HG02840 (cell line): ENCODE data around the gene UGGT2.
"Not testable (repeated sequence)": the region's sequence is repeated elsewhere in the genome, so short reads cannot be mapped to it uniquely, and the experiment has no call there.

Experiments used
- ATAC-seq: cut with Tn5 transposase; IDR thresholded peaks from one replicate; pipeline ENCODE4 v1.9.1; 2021; ENCODE audit warnings: mild to moderate bottlenecking, moderate library complexity, moderate number of reproducible peaks; ENCODE audit not compliant: unreplicated experiment, low FRiP score

The UGGT2 gene

DNA sequence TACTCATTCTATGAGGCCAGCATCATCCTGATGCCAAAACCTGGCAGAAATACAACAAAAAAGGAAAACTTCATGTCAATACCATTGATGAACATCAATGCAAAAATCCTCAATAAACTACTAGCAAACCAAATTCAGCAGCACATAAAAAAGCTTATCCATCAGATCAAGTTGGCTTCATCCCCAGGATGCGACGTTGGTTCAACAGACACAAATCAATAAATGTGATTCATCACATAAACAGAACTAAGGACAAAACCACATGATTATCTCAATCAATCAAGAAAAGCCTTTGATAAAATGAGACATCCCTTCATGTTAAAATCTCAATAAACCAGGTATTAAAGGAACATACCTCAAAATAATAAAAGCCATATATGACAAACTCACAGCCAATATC lies 134.3 kb downstream of the UGGT2 start:
- ATAC-seq, result no peak

DNA sequence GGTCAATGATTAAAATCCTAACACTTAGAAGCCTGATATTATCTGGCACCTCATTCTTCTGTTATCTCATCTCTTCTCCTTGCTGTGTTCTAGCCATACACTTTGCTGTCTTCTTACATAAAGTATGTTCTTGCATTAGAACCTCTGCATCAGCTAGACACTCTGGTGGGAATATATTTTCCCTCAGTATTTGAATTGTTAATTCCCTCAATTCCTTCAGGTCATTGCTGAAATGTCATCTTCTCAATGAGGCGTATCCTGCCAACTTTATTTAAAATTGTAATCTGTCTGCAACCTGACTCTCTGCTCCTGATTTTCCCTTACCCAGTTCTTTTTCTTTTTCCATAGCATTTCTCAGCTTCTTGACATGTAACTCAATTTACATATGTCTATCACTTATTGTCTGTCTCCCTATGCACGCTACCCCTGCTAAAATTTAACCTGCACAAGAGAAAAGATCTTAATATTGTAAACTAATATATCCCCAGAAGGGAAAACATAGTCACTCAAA lies 138.2 kb downstream of the UGGT2 start:
- no peak for ATAC-seq

DNA sequence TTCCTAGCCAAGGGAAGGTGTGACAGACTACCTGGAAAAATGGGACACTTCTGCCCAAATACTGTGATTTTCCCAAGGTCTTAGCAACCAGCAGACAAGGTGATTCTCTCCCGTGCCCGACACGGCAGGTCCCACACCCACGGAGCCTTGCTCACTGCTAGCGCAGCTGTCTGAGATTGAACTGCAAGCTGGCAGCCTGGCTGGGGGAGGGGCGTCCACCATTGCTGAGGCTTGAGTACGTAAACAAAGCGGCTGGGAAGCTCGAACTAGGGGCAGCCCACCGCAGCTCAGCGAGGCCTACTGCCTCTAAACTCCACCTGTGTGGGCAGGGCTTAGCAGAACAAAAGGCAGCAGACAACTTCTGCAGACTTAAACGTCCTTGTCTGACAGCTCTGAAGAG lies 146.2 kb downstream of the UGGT2 start:
- ATAC-seq, result no peak

DNA sequence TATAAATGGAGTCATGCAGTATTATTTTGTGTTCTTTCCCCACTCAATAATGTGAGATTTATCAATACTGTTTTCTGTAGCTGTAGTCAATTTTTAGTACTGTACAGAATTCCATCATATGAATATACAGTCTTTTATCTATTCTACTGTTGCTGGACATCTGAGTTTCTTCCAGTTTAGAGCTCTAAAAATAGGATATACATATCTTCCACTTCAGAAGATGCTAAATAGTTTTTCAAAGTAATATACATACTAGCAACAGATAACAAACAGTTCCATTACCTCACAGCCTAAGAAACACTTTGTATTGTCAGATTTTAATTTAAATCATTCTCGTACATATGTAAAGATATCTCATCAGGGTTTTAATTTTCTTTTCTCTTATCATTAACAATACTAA lies 149.6 kb downstream of the UGGT2 start:
- ATAC-seq, result no peak

DNA sequence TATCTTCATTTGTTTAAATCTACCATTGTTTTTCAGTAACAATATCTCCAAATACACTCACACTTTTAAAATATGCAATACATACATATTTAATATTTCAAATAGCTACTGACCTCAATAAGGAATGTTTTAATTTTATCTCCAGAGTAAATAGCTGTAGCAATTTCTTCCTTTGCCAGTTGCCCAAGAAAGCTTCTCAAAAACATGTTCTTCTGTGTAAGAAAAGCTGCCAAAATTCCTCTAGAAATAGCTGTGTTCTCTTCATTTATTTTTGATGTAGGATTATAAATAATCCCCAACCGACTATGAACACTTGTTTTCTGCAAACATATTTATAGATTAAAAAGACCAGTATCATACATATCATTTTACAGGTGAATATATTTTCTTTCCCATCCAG lies 150.5 kb downstream of the UGGT2 start:
- ATAC-seq, result no peak

DNA sequence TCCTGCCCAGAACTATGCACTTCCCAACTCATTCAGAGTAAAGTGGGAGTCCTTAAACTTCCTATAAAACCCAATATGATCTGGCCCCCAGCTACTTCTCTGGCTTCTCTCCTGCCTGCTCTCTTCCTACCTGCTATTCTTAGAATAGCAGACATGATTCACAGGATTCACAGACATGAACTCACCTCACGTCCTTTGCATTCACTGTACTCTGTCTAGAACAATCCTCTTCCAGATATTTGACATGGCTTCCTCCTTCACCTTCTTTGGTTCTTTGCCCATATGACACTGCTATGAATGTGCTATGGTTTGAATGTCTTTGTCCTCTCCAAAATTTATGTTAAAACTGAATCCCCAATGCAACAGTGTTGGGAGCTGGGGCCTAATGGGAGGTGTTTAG lies 154.9 kb downstream of the UGGT2 start:
- no peak for ATAC-seq

DNA sequence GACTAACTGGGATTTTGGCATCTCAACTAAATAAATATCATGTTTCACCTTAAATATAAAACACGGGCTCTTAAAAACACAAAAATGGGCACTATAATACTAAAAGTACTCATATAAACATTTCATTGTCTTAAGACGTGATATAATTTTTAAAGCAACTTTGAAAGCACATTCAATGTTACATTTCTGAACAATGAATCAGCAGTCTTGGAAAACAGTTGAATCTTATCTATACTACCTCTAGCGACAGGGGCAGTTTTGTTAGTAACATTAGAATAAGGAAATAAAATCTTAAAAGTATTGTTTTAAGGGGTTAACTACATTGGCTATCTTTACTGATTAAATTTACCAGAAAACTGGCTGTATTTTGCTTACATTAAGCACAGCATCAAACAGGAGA lies 156.9 kb downstream of the UGGT2 start:
- ATAC-seq, result no peak

DNA sequence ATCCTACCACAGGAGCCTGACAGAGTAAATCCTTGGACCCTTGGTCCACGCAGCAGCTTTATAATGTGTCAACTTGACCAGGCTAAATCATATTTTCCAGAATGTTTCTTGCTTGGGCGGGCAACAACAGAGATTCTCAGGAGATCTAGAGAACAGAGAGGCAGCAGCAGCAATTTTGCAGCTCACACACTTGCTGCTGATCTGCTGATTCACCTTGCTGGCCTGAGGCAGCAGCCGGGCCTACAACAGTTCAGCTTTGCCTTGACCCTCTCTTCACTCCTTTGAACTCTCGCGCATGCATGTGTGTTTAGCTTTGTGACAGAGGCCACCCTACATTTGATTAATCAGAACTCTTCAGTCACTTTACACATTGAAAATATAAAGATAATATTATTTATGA lies 159.3 kb downstream of the UGGT2 start:
- ATAC-seq, result no peak

DNA sequence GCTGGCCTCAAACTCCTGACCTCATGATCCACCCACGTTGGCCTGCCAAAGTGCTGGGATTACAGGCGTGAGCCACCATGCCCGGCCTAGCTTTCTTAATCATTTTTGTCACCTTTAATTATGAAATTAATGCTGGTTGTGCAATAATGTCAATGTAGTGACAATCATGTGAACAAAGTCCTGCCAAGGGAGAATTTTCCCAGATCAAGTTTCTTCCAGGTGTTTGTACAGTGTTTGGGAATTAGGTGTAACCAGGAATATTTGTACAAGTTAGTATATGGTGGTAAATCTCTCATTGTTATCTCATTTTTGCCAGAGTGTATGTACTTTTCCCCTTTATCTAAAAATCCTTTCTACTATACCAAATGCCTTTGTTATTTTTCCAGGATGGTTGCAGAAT lies 171.1 kb downstream of the UGGT2 start:
- no peak for ATAC-seq

DNA sequence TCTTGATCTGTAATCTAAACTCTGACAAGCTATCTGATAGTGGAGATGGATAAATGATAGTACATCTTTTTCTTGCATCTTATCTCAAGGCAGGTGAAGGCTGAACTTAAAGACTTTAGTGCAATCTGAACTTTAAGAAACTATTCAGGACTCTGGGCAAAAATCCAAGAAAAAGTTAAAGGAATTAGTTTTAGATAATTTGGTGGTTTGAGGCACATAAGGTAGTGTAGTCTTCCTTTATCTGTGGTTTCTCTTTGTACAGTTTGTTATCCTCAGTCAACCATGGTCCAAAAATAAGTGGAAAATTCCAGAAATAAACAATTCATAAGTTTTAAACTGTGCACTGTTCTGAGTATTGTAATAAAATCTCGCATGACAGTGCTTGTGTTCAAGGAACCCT lies 172.9 kb downstream of the UGGT2 start:
- ATAC-seq, result no peak

DNA sequence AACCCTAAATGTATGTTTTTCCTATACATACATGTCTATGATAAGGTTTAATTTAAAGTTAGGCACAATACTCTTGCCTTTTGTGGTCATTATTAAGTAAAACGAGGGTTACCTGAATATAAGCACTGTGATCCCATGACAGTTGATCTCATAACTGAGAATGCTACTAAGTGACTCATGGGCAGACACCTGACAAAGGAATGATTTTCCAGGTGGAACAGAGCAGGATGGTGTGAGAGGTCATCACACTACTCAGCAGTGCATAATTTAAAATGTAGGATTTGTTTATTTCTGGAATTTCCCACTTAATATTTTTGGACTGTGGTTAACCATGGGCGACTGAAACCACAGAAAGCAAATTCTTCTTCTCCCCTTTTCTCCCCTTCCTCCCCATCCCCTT lies 178.9 kb downstream of the UGGT2 start:
- no peak for ATAC-seq

DNA sequence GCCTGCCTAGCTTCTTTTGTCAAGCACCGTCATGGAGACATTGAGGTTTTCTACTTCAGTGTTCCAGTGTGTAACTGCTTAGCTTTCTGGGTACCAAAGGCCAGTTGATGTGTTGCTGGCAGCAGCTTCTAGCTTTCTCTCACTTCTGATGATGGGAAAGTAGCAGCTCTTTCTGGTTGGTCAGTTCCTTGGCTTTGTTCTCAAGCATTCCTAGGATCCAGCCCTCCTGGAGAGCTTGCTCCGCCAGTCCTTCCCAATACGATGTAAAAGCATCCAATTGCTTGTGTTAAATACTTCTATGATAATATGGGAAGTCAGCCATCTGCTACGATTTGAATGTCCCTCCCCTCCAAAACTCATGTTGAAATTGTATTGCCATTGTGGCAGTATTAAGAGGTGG lies 182.8 kb downstream of the UGGT2 start:
- no peak for ATAC-seq

DNA sequence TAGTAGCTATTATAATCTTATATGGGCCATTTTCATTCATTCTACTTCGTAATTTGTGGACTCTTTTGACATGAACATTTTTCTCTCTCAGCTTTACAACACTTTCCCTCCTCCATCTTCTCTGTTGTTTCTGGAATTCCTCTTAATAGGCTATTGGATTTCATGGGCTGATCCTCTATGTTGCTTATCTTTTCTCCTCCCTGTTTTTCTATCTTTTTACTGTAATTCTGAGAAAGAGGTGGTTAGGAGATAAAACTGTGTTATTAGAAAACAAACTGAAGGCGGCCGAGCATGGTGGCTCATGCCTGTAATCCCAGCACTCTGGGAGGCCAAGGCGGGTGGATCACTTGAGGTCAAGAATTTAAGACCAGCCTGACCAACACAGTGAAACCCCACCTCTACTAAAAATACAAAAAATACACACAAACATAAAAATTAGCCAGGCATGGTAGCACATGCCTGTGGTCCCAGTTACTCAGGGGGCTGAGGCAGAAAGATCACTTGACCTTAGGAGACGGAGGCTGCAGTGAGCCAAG lies 188.1 kb downstream of the UGGT2 start:
- ATAC-seq, result no peak

DNA sequence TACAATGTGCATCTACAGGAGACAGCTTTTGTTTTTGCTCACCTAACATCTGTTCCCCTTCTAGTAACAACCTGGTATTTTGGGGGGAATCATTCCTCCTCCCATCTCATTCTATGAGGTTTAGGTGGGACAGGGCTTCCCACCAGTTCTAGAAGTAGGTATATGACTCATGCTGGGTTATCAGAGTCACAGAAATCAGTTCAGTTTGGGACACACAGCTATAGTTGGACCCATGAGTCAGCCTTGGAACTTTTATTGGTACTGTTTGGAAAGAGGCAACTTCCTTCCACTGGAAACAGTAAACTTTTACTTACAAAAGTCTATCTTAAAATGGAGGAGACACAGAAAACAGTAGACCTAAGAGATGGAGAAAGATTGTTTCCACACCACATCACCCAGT lies 190.8 kb downstream of the UGGT2 start:
- ATAC-seq, result no peak

DNA sequence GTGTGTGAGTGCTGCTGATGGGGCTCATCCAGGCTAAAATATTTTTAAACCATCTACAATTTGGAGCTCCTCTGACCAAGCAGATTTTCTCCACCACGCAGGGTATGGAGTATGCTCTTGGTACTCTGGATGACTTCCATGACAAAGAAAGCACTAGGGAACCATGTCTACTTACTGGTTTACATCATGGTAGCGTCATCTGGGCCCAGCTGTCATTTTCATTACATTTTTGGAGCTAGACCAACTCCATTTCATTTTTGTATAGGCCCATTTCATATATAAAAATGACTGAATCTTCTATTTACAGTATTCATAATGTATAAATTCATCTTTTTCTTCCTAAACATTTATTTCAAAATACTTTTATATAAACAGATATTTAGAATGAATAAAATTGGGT lies 191.9 kb downstream of the UGGT2 start:
- ATAC-seq, result no peak

DNA sequence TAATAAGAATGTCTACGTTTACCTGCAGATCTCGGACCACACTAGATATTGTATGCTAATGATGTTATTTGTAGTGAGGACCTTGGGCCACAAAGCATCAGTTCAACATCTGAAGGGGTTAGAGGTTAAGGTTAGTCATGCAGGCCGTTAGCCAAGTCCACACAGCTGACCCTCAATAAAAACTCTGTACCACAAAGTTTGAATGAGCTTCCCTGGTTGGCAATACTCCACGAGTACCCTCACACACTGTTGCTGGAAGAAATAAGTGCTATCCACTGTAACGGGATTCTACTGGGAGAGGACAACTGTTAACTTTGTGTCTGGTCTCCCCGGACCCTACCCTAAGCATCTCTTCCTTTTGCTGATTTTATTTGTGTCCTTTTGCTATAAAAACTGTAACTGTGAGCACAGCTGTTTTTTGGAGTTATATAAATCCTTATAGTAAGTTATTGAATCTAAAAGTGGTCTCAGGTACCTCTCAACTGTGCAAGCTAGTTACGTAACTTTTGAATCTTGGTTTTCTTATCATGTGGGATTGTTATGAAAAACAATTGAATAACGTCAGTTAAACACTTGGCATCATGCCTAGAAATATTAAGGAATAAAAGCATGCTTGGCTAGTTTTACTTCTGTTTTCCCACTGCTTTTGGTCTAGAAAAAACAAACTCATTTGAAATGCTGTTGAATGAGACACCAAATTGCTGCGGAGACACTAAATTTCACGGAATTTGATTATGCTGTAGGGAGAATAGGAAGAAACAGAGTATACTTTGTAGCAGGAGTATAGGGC lies 194.7 kb downstream of the UGGT2 start:
- no peak for ATAC-seq

DNA sequence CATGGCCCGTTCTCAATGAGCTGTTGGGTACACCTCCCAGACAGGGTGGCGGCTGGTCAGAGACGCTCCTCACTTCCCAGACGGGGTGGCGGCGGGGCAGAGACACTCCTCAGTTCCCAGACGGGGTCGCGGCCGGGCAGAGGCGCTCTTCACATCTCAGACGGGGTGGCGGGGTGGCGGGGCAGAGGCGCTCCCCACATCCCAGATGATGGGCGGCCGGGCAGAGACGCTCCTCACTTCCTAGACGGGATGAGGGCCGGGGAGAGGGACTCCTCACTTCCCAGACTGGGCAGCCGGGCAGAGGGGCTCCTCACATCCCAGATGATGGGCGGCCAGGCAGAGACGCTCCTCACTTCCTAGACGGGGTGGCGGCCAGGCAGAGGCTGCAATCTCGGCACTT lies 207.5 kb downstream of the UGGT2 start:
- not testable (repeated sequence) for ATAC-seq

DNA sequence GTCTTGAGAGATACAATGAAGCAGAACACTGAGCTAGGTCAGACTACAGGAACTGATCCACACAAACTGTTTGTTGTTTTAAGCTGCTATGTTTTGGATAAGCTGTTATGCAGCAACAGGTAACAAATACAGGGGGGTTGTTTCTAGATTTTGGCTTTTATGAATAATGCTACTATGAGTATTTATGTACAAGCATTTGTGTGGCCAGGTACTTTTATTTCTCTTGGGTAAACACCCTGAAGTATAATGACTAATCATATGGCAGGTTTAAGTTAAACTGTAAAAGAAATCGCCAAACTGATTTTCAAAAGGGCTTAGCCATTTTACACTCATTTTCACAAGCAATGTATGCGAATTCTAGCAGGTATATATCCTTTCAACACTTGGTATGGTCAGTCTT lies 210.3 kb downstream of the UGGT2 start:
- ATAC-seq, result no peak

DNA sequence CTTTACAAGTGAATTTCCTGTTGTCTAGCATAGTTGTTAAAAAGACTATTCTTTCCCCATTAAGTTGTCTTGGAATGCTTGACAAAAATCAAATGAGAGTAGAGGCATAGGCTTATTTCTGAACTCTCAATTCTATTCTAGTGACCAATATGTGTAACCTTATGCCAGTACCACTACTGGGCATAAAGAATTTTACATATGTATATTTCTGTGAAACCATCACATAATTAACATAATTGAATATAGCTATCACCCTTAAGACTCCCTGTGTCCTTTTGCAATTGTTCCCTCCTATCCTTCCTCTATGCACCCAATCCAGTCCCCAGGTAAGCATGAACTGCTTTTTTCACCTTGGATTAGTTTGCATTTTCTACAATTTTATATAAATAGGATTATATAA lies 211.3 kb downstream of the UGGT2 start:
- ATAC-seq, result no peak

DNA sequence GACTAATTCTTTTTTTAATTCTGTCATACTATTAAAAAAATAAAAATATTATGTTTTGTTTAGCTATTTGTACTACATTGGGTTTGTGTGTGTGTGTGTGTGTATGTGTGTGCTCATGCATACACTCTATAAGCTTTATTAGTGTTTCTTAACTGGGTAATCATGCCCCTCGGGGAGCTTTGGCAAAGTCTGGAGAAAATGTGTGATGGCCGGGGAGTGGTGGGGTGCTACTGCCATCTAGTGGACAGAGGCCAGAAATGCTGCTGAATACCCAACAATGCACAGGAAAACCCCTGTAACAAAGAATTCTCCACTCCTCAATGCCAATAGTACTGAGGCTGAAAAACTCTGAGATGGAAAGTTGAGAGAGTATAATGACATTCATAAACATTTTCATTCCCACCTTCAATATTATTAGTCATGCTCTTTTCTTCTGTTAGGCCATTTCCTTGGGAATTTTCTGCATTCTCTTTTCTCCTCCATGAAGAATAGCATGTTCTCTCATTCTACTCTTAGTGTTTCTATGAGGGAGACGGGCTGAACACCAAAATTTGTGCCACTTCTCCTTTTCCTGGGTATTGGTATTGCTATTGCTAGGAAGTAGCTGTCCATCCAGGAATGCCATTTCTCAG lies 219.0 kb downstream of the UGGT2 start:
- ATAC-seq, result peak; percentile 65

DNA sequence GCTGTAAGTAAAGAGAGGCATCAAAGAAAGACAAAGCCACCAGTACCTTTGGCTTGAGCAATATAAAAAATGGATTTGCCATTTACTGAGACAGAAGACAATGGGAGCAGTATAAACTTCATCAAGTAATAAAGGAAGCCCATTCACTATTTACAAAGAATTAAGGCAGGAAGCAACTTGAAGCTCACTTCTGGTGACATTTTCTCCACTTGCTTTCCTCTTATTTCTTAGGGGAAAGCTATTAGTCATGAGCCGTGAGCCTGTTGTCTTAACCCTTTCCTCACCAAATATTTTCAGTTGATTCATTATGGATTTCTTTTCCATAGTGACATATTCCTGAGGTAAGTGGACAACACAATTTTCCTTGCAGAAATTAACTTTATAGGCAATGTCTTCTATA lies 219.5 kb downstream of the UGGT2 start:
- ATAC-seq, result no peak

DNA sequence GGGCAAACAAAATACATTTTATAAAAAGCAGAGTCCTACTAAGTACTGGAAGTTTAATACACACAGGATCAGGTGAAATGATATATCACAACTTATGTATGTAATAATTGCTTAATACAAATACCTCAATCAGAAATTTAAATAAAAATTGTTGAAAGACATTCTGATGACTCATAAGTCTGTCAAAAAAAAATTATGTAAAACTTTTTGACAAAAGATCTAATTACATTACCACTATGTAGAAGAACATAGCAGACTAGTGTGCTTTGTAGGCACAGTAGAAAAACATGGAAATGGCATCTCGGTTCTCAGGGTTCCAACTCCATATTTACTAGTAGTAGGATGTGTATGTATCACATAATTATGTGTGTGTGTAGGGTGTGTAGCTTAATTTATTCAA lies 220.1 kb downstream of the UGGT2 start:
- no peak for ATAC-seq
